22Rv1 (cell line): ENCODE measurements around the gene PPP4R3B.

Experiments used
- ZFX ChIP-seq: fragments of 450-650 bp; IDR thresholded peaks from 2 replicates; pipeline ENCODE4 v1.6.1; 2017; ENCODE audit warnings: antibody characterized with exemption, borderline replicate concordance
- TF ChIP-seq, protein P1 (sequence below): fragments of 450-650 bp; IDR thresholded peaks from 2 replicates; pipeline ENCODE4 v1.5.1; 2017; ENCODE audit warnings: mild to moderate bottlenecking

DNA sequence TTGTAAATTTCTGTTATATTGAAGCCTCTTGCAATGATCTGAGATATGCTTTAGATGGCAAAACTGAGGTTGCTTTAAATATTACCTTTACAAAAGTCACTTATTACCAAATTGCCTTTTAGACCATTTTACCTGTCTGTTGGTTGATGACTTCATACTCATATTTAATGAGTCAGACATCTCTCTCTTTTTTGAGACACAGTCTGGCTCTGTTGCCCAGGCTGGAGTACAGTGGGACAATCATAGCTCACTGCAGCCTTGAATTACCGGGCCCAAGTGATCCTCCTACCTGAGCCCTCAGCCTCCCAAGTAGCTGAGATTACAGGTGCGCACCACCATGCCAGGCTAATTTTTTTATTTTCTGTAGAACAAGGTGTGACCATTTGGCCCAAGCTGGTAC is 11.5 kb upstream of the PPP4R3B start:
- TF ChIP-seq, protein P1, sequence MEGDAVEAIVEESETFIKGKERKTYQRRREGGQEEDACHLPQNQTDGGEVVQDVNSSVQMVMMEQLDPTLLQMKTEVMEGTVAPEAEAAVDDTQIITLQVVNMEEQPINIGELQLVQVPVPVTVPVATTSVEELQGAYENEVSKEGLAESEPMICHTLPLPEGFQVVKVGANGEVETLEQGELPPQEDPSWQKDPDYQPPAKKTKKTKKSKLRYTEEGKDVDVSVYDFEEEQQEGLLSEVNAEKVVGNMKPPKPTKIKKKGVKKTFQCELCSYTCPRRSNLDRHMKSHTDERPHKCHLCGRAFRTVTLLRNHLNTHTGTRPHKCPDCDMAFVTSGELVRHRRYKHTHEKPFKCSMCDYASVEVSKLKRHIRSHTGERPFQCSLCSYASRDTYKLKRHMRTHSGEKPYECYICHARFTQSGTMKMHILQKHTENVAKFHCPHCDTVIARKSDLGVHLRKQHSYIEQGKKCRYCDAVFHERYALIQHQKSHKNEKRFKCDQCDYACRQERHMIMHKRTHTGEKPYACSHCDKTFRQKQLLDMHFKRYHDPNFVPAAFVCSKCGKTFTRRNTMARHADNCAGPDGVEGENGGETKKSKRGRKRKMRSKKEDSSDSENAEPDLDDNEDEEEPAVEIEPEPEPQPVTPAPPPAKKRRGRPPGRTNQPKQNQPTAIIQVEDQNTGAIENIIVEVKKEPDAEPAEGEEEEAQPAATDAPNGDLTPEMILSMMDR = no peak
- TF ChIP-seq ZFX = no peak
